GM23338 (cell line): ENCODE results near the gene SPATA2L. TPM values are rescaled to one million over a fixed set of nuclear protein-coding genes. Genes with fewer than 3 reads are reported as not detected.
A peak's percentile ranks its signal among the peaks of the same experiment; 100 is the strongest.

Source experiments
- ATAC-seq: fragments of 200-7000 bp; cut with Tn5 transposase; 3 replicates; pipeline ENCODE4 v1.9.1; 2020
- DNase-seq: peaks from one replicate; pipeline ENCODE4 v3.0.0-alpha.2; 2015; ENCODE audit warnings: low spot score
- H2AFZ ChIP-seq: fragments of 200-600 bp; sonication (generic); 2 replicates; pipeline ENCODE4 v1.8.0; 2016; ENCODE audit warnings: antibody characterized with exemption, mild to moderate bottlenecking, moderate library complexity
- H3F3A ChIP-seq: fragments of 200-600 bp; sonication (generic); replicated peaks from 2 replicates; pipeline ENCODE4 v1.8.0; 2017; ENCODE audit warnings: antibody characterized with exemption, mixed run types, low read depth
- H3K27ac ChIP-seq: fragments of 200-600 bp; sonication (generic); 2 replicates; pipeline ENCODE4 v1.6.1; 2016; ENCODE audit warnings: low read depth
- H3K27me3 ChIP-seq: fragments of 200-600 bp; sonication (generic); 2 replicates; pipeline ENCODE4 v1.8.0; 2016; ENCODE audit warnings: mild to moderate bottlenecking, mixed run types, moderate library complexity; ENCODE audit not compliant: insufficient read depth
- H3K36me3 ChIP-seq: fragments of 200-600 bp; sonication (generic); 2 replicates; pipeline ENCODE4 v1.8.0; 2016; ENCODE audit warnings: mild to moderate bottlenecking; ENCODE audit not compliant: insufficient read depth
- H3K4me1 ChIP-seq: fragments of 200-600 bp; sonication (generic); 2 replicates; pipeline ENCODE4 v1.8.0; 2016; ENCODE audit warnings: mild to moderate bottlenecking, moderate library complexity; ENCODE audit not compliant: insufficient read depth
- H3K4me2 ChIP-seq: fragments of 200-600 bp; sonication (generic); 2 replicates; pipeline ENCODE4 v1.7.1; 2017; ENCODE audit warnings: mixed run types
- H3K4me3 ChIP-seq: fragments of 200-600 bp; sonication (generic); 2 replicates; pipeline ENCODE4 v1.6.1; 2016; ENCODE audit warnings: mixed run types
- H3K79me2 ChIP-seq: fragments of 200-600 bp; sonication (generic); replicated peaks from 2 replicates; pipeline ENCODE4 v1.8.0; 2017; ENCODE audit warnings: mild to moderate bottlenecking; ENCODE audit not compliant: insufficient read depth
- H3K9me2 ChIP-seq: fragments of 200-600 bp; sonication (generic); 2 replicates; pipeline ENCODE4 v1.8.0; 2017; ENCODE audit not compliant: insufficient read depth
- H4K20me1 ChIP-seq: fragments of 200-600 bp; sonication (generic); replicated peaks from 2 replicates; pipeline ENCODE4 v1.8.0; 2017; ENCODE audit warnings: mild to moderate bottlenecking; ENCODE audit not compliant: insufficient read depth
- H3K27ac Mint-ChIP-seq: 2 replicates; pipeline ENCODE4 v1.8.0; 2020; ENCODE audit warnings: inconsistent platforms, mild to moderate bottlenecking, moderate library complexity, mixed read lengths
- H3K27me3 Mint-ChIP-seq: 3 replicates; pipeline ENCODE4 v1.8.0; 2022; ENCODE audit warnings: low read depth, mild to moderate bottlenecking, moderate library complexity, mixed read lengths, inconsistent platforms; ENCODE audit not compliant: insufficient read depth, poor library complexity
- H3K36me3 Mint-ChIP-seq: 3 replicates; pipeline ENCODE4 v1.8.0; 2021; ENCODE audit warnings: low read depth, mild to moderate bottlenecking, inconsistent platforms, moderate library complexity, mixed read lengths
- H3K4me1 Mint-ChIP-seq: 3 replicates; pipeline ENCODE4 v1.8.0; 2020; ENCODE audit warnings: mild to moderate bottlenecking, inconsistent platforms, mixed read lengths
- H3K4me3 Mint-ChIP-seq: 3 replicates; pipeline ENCODE4 v1.8.0; 2021; ENCODE audit warnings: moderate library complexity, mild to moderate bottlenecking, inconsistent platforms, mixed read lengths
- H3K9me3 Mint-ChIP-seq: 3 replicates; pipeline ENCODE4 v1.8.0; 2020; ENCODE audit warnings: moderate library complexity, mild to moderate bottlenecking, inconsistent platforms, mixed read lengths
- NANOG ChIP-seq: IDR thresholded peaks from 2 replicates; pipeline ENCODE4 v1.6.1; 2016; ENCODE audit warnings: antibody characterized with exemption, borderline replicate concordance
- ZNF114 ChIP-seq: fragments of 250-450 bp; sonication (Bioruptor Pico); IDR thresholded peaks from 2 replicates; pipeline ENCODE4 v1.5.0; 2020; ENCODE audit warnings: mild to moderate bottlenecking, moderate library complexity
- polyA plus RNA-seq: library from polyadenylated mRNA; unstranded; fragments of >200 nt; fragmentation: Nextera tagmentation; extraction: Ambion mirVana; gene quantifications from 2 replicates; pipeline ENCODE4 v1.2.1, GENCODE V29; 2016
- total RNA-seq: library from RNA; depleted of rRNA; stranded (reverse); fragments of >200 nt; shearing (Covaris generic); gene quantifications from 2 replicates; pipeline ENCODE4 v1.2.3, GENCODE V29; 2014
- TF ChIP-seq, protein P1 (sequence below): IDR thresholded peaks from 2 replicates; pipeline ENCODE4 v1.6.1; 2016; ENCODE audit warnings: antibody characterized with exemption
- TF ChIP-seq, protein P2 (sequence below): IDR thresholded peaks from one replicate; pipeline ENCODE4 v1.6.1; 2018; ENCODE audit warnings: antibody characterized with exemption; ENCODE audit not compliant: unreplicated experiment

SPATA2L gene
- total and polyA plus RNA-seq, 2 experiments from 2014 or later = 6.9 to 26.2 TPM

DNA sequence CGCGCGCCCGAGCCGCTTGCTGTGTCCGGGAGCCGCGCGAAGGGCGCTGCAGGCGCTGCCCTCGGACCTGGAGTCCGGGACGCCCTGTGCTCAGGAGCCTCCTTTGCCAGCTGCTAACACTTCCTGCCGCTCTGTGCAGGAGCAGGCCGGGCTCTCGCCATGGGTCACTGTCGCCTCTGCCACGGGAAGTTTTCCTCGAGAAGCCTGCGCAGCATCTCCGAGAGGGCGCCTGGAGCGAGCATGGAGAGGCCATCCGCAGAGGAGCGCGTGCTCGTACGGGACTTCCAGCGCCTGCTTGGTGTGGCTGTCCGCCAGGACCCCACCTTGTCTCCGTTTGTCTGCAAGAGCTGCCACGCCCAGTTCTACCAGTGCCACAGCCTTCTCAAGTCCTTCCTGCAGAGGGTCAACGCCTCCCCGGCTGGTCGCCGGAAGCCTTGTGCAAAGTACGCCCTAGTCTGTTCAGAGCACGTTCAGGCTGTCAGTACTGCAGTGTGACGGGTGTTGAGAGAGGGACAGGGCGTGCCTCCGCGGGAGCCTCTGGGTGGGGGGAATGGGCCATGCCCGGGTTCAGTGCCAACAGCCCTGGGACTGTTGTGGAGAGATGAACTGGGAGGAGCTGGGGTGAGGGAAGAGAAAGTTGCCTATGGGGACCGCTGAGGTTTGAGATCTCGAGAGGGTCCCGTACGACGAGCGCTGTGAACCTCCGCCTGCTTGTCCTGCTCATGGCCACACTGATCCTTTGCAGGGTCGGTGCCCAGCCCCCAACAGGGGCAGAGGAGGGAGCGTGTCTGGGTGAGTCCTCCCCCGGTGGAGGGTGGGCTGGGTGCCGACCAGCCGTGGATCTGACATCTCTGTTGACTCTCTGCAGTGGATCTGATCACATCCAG lies 21.1 kb upstream of the SPATA2L start (continued):
- TF ChIP-seq ZNF114 (CRISPR knock-in tag) = no peak

DNA sequence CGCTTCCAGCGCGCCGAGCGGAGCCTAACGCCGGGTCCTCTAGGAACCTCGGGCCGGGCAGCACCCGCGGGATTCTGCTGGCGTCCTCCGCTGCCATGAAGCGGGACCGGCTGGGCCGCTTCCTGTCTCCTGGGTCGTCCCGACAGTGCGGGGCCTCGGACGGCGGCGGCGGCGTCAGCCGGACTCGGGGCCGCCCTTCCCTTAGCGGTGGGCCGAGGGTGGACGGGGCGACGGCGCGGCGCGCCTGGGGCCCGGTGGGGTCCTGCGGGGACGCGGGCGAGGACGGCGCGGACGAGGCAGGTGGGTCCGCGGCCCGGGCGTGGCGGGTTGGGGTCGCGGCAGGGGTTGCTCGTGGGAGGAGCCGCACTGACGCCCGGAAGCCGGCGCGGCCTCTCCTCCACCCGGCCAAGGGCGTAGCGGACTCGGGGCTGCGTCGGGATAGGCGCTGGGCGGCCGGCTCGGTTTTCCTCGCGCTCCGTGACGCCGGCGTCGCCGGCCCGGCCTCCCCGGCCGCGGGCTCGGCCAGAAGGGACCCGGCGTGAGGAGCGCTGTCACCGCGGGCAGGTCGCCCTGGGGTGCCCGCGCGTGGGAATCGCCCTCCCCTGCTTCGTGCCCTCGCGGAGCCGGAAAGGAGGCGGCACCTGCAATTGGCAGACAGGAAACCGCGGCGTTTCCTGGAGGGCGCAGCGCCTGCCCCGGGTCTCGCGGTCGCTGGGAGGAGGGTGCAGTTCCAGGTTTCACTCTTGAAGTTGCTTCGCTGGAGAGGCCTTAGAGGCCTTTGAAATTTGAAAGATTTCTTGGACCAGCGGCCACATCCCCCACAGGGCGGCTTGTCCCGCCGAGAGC lies 20.3 kb upstream of the SPATA2L start:
- peaks cover 26% of the 10 kb centered on the region for H3K36me3 Mint-ChIP-seq
- Histone ChIP-seq H3K27me3 (peaks cover 67% of the 10 kb centered on the region), H3K79me2 (no peaks in the 10 kb centered on the region)

More for the DNA sequence above, 20.3 kb upstream of the SPATA2L start:
- H2AFZ ChIP-seq = peak overlapping the region; percentile 72; the same call in 1 of the 2 replicates
- peak; percentile 12 for ATAC-seq
- 0 out of 2 replicates have a peak, but pooled peaks cover 4% of the 10 kb centered on the region for H3K36me3 ChIP-seq
- Mint-ChIP-seq H3K27ac (no peak overlapping the region), H3K4me1 (peaks cover 16% of the 10 kb centered on the region), H3K9me3 (no peaks in the 10 kb centered on the region; the same call in 2 of the 3 replicates), H3K4me3 (peak overlapping the region; percentile 69), H3K27me3 (peaks cover 47% of the 10 kb centered on the region)
- H3K4me1 ChIP-seq = peaks cover 13% of the 10 kb centered on the region
- H3K27ac ChIP-seq = no peak overlapping the region
- H4K20me1 ChIP-seq = peaks cover 9% of the 10 kb centered on the region; the same call in 1 of the 2 replicates
- H3F3A ChIP-seq = peaks cover 35% of the 10 kb centered on the region
- H3K4me3 ChIP-seq = peak overlapping the region; percentile 77
- no peaks in the 10 kb centered on the region for H3K9me2 ChIP-seq
- TF ChIP-seq NANOG = no peak
- TF ChIP-seq, protein P1, sequence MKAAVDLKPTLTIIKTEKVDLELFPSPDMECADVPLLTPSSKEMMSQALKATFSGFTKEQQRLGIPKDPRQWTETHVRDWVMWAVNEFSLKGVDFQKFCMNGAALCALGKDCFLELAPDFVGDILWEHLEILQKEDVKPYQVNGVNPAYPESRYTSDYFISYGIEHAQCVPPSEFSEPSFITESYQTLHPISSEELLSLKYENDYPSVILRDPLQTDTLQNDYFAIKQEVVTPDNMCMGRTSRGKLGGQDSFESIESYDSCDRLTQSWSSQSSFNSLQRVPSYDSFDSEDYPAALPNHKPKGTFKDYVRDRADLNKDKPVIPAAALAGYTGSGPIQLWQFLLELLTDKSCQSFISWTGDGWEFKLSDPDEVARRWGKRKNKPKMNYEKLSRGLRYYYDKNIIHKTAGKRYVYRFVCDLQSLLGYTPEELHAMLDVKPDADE = 0 out of 2 replicates have a peak, but pooled peaks have one; percentile 32
- TF ChIP-seq, protein P2, sequence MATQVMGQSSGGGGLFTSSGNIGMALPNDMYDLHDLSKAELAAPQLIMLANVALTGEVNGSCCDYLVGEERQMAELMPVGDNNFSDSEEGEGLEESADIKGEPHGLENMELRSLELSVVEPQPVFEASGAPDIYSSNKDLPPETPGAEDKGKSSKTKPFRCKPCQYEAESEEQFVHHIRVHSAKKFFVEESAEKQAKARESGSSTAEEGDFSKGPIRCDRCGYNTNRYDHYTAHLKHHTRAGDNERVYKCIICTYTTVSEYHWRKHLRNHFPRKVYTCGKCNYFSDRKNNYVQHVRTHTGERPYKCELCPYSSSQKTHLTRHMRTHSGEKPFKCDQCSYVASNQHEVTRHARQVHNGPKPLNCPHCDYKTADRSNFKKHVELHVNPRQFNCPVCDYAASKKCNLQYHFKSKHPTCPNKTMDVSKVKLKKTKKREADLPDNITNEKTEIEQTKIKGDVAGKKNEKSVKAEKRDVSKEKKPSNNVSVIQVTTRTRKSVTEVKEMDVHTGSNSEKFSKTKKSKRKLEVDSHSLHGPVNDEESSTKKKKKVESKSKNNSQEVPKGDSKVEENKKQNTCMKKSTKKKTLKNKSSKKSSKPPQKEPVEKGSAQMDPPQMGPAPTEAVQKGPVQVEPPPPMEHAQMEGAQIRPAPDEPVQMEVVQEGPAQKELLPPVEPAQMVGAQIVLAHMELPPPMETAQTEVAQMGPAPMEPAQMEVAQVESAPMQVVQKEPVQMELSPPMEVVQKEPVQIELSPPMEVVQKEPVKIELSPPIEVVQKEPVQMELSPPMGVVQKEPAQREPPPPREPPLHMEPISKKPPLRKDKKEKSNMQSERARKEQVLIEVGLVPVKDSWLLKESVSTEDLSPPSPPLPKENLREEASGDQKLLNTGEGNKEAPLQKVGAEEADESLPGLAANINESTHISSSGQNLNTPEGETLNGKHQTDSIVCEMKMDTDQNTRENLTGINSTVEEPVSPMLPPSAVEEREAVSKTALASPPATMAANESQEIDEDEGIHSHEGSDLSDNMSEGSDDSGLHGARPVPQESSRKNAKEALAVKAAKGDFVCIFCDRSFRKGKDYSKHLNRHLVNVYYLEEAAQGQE = no peak
- peak overlapping the region; percentile 93 for H3K4me2 ChIP-seq
- DNase-seq = peak; percentile 52
